ENCODE results near the gene ODAD4.

ODAD4 gene

DNA sequence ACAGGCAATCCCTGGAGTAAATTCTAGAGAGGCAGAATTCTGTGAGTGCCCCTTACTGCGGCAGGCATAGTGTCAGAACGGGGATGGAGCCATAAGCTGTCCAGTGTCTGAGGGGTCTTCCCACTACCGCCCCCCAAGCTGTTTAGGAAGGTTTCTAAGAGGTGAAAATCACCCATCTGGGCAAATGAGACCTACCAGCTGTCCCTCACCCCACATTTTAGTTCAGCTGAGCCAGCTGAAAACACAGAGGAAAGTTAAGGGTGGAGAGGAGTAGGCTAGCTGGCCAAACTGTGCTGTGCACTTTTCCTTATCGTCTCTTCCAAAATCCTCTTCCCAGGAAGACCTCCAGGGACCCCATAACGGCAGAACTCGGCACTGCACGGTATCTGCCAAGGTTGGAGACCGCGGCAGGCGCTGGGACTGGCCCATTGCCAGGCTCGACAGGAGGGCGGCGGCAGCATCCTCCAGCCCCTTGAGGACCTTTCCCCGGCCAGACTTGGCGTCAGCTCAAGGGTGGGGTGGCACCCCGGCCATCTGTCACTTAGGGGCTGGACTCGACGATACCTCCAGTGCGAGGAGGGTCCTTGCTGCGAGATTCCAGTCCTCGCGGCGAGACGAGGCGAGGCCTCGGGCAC is 12.6 kb upstream of the ODAD4 start:
- TF ChIP-seq, protein P1, sequence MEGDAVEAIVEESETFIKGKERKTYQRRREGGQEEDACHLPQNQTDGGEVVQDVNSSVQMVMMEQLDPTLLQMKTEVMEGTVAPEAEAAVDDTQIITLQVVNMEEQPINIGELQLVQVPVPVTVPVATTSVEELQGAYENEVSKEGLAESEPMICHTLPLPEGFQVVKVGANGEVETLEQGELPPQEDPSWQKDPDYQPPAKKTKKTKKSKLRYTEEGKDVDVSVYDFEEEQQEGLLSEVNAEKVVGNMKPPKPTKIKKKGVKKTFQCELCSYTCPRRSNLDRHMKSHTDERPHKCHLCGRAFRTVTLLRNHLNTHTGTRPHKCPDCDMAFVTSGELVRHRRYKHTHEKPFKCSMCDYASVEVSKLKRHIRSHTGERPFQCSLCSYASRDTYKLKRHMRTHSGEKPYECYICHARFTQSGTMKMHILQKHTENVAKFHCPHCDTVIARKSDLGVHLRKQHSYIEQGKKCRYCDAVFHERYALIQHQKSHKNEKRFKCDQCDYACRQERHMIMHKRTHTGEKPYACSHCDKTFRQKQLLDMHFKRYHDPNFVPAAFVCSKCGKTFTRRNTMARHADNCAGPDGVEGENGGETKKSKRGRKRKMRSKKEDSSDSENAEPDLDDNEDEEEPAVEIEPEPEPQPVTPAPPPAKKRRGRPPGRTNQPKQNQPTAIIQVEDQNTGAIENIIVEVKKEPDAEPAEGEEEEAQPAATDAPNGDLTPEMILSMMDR (IDR thresholded peaks at IDR 0.05; ENCODE audit: borderline replicate concordance, control extremely low read depth, extremely low read depth, insufficient read depth, missing control alignments) = no peak
- in situ Hi-C loops (cut with MboI; ENCODE audit: low sequenced_read_pairs, unreplicated experiment) = no loop called here
- DNase-seq (ENCODE audit: low spot score) = no peak

DNA sequence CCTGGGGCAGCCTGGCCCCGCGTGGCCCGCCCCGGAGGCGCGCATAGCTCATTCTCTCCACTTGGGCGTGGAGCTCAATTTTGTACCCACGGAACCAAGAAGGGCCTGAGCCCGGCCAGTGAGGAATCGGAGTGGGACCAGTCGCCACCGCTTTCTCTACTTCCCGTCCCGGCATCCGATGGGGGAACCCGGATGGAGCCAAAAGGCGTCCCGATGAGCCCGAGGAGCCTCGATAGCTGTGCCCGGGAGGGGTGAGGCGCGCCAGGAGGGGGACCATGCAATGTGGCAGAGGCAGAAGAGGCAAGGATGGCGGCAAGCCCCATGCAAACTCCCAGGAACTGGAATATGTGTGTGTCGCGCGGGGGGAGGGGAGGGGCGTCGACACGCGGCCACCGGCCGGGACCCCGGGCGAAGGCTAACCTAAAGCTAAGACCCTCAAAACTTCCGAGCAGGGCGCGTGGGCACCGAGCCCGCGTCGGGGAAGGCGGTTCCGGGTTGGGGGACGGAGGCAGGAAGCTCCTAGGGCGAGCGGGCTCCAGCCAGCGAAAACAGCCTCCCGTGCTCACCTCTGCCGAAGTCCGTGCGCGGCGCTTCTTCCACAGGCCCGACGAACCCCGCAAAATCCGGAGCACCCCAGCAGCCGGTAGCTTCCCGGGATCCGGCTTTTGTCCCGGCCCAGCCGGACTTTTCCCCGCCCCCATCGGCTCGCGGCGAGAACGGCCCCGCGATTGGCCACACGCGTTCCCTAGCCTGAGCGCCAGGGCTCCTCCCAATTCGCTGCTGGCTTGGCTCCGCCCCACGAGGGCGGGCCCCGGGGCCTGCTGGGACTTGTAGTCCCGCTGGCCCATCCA is 11.9 kb upstream of the ODAD4 start, which contains the start of gene ACLY:
Gene ACLY (minus strand): TSS at position 638 of the 851 bp plus-strand sequence. CDS start 5,078 bp downstream, outside the sequence.
- TF ChIP-seq, protein P1 (IDR thresholded peaks at IDR 0.05; ENCODE audit: borderline replicate concordance, control extremely low read depth, extremely low read depth, insufficient read depth, missing control alignments) = no peak
- in situ Hi-C loops (cut with MboI; ENCODE audit: low sequenced_read_pairs, unreplicated experiment) = no loop called here
- DNase-seq (ENCODE audit: low spot score) = peak; percentile 100

DNA sequence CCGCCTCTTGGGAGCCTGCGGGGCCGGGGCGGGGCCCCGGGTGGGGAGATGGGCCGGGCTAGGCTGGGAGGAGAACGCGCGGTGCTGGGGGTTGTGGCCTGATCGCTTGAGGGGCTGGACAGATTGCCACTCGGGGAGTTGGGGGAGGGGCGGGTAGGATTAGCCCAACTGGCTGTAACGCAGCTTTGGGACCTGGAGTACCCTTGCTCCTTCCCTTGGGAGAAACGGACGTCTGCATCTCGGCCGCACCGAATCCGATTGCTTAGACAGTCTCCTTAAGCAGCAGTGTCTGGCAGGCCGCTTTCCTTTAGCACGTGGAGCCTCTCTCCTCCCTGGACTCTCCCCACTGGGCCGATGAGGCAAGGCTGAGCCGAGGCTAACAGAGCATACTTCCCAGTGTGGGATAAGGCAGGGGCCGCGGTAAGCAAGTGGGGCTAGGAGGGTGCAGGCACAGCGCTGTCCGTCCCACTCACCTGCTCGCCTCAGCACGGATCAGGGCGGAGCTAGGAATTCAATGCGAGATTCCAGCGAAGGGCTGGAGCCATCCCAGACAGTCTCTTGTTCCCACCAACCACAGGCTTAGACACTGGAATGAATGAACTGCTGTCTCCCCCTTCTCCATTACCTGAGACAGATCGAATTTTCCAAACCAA is 11.1 kb upstream of the ODAD4 start:
- TF ChIP-seq, protein P1 (IDR thresholded peaks at IDR 0.05; ENCODE audit: borderline replicate concordance, control extremely low read depth, extremely low read depth, insufficient read depth, missing control alignments) = no peak
- no peak for DNase-seq (ENCODE audit: low spot score)
- in situ Hi-C loops (cut with MboI; ENCODE audit: low sequenced_read_pairs, unreplicated experiment) = no loop called here

DNA sequence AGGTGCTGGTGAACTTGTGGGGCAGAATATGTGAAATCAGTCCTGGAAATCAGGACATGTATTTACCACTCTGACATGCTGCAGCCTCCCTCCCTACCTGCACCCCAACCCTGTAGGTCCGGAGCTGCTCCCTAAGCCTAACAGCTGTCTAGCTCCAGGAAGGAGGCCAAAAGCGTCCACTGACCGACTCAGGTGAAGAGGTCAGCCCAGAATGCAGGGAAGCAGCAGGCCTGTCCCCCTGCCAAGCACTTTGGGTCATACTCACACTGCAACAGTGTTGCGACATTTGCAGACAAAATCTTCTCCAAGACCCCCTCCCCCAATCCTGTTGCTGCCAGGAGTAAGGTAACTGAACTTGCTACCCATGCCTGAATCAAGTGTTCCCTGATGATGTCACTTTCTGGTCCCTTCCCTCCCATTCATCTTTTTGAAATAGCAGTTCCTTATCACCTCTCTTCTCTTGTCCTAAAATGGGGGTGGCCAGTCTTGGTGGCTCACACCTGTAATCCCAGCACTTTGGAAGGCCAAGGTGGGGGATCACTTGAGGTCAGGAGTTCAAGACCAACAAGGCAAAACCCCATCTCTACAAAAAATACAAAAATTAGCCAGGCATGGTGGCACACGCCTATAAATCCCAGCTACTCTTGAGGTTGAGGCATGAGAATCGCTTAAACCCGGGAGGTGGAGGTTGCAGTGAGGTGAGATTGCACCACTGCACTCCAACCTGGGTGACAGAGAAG is 10.4 kb upstream of the ODAD4 start:
- in situ Hi-C loops (cut with MboI; ENCODE audit: low sequenced_read_pairs, unreplicated experiment) = no loop called here
- no peak for DNase-seq (ENCODE audit: low spot score)
- TF ChIP-seq, protein P1 (IDR thresholded peaks at IDR 0.05; ENCODE audit: borderline replicate concordance, control extremely low read depth, extremely low read depth, insufficient read depth, missing control alignments) = no peak

DNA sequence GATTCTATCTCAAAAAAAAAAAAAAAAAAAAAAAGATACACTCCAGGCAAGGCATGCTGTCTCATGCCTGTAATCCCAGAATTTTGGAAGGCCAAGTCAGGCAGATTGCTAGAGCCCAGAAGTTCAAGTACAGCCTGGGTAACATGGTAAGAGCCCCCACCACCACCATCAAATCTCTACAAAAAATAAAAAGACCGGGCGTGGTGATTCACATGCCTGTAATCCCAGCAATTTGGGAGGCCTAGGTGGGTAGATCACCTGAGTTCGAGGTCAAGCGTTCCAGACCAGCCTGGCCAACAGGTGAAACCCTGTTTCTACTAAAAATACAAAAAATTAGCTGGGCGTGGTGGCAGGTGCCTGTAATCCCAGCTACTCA is 9.8 kb upstream of the ODAD4 start:
- TF ChIP-seq, protein P1 (IDR thresholded peaks at IDR 0.05; ENCODE audit: borderline replicate concordance, control extremely low read depth, extremely low read depth, insufficient read depth, missing control alignments) = no peak
- DNase-seq (ENCODE audit: low spot score) = no peak
- in situ Hi-C loops (cut with MboI; ENCODE audit: low sequenced_read_pairs, unreplicated experiment) = no loop called here

Data from GM13976 (cell line).